A549 treated with CORT108297 at 1 μM for 4 hours (cell line): ENCODE measurements around the gene TSGA10IP. TPM values are rescaled to one million over a fixed set of nuclear protein-coding genes. Genes with fewer than 3 reads are reported as not detected.

Experiments
- total RNA-seq: library from RNA; stranded (reverse); fragments of 200-300 nt; extraction: Qiagen RNA extraction; gene quantifications from 5 replicates; pipeline ENCODE4 v1.2.3, GENCODE V29; 2022

The TSGA10IP gene
- not detected in 5 replicates for total RNA-seq

GRCh38 chr11:65945430-65945911 lies at the start of gene TSGA10IP:
TSS of gene TSGA10IP (plus strand) at chr11:65945480. CDS start at chr11:65945676, 196 bp downstream.

GRCh38 chr11:65900125-65900898 lies 45.0 kb upstream of the TSGA10IP start, which contains the start of gene FOSL1:
TSS of gene FOSL1 (minus strand) at chr11:65900388. CDS start at chr11:65900339, 49 bp downstream.

GRCh38 chr11:65918211-65919140 lies 26.8 kb upstream of the TSGA10IP start, which contains the start of gene C11orf68:
TSS of gene C11orf68 (minus strand) at chr11:65919062. CDS start at chr11:65919031, 31 bp downstream.

GRCh38 chr11:65919141-65919572 lies 26.1 kb upstream of the TSGA10IP start, which contains the start of gene DRAP1:
TSS of gene DRAP1 (plus strand) at chr11:65919426. CDS start at chr11:65919502, 76 bp downstream.

GRCh38 chr11:65961267-65962140 lies 16.2 kb downstream of the TSGA10IP start, which contains the start of gene SART1:
TSS of gene SART1 (plus strand) at chr11:65961734. CDS start at chr11:65961781, 47 bp downstream.

GRCh38 chr11:66001942-66002647 lies 56.8 kb downstream of the TSGA10IP start, which contains the start of the genes BANF1 and EIF1AD:
TSS of gene BANF1 (plus strand) at chr11:66002503. CDS start at chr11:66003251, 748 bp downstream.
TSS of gene EIF1AD (minus strand) at chr11:66002157. CDS start at chr11:66000389, 1,768 bp downstream.

Other genes with a start within 250 kb of the TSGA10IP start
- gene KAT5, start 233.2 kb upstream of the TSGA10IP start, total RNA-seq: 42.0 to 56.6 TPM (median 51.7 TPM) in 5 replicates
- gene RNASEH2C, start 224.7 kb upstream of the TSGA10IP start, total RNA-seq: 29.7 to 54.1 TPM (median 51.4 TPM) in 5 replicates
- 7.6 to 13.5 TPM (median 11.9 TPM) in 5 replicates for gene AP5B1, start 164.5 kb upstream of the TSGA10IP start, total RNA-seq
- 0.02 to 0.09 TPM (median 0.07 TPM) in 3 of 5 replicates, not detected in the others for gene OVOL1, start 158.4 kb upstream of the TSGA10IP start, total RNA-seq
- 0.06 to 0.27 TPM (median 0.08 TPM) in 3 of 5 replicates, not detected in the others for gene SNX32, start 111.5 kb upstream of the TSGA10IP start, total RNA-seq
- gene CFL1, start 87.3 kb upstream of the TSGA10IP start, total RNA-seq: 1,930 to 2,323 TPM (median 2,279 TPM) in 5 replicates
- 25.2 to 36.4 TPM (median 34.5 TPM) in 5 replicates for gene MUS81, start 85.0 kb upstream of the TSGA10IP start, total RNA-seq
- gene EFEMP2, start 72.7 kb upstream of the TSGA10IP start, total RNA-seq: 0.77 to 1.4 TPM (median 1.2 TPM) in 5 replicates
- 0.06 to 0.16 TPM in 2 of 5 replicates, not detected in the others for gene CTSW, start 65.6 kb upstream of the TSGA10IP start, total RNA-seq
- 71.8 to 97.2 TPM (median 89.4 TPM) in 5 replicates for gene FIBP, start 57.0 kb upstream of the TSGA10IP start, total RNA-seq
- 24.4 to 53.2 TPM (median 49.6 TPM) in 5 replicates for gene CCDC85B, start 54.8 kb upstream of the TSGA10IP start, total RNA-seq
- 148 to 236 TPM (median 164 TPM) in 5 replicates for gene FOSL1, start 45.1 kb upstream of the TSGA10IP start, total RNA-seq
- gene C11orf68, start 26.4 kb upstream of the TSGA10IP start, total RNA-seq: 40.6 to 65.5 TPM (median 61.3 TPM) in 5 replicates
- gene DRAP1, start 26.1 kb upstream of the TSGA10IP start, total RNA-seq: 196 to 277 TPM (median 239 TPM) in 5 replicates
- gene SART1, start 16.3 kb downstream of the TSGA10IP start, total RNA-seq: 46.6 to 64.2 TPM (median 61.5 TPM) in 5 replicates
- 37.5 to 48.4 TPM (median 38.6 TPM) in 5 replicates for gene EIF1AD, start 56.7 kb downstream of the TSGA10IP start, total RNA-seq
- 385 to 515 TPM (median 496 TPM) in 5 replicates for gene BANF1, start 57.0 kb downstream of the TSGA10IP start, total RNA-seq
- not detected in 5 replicates for gene CST6, start 66.5 kb downstream of the TSGA10IP start, total RNA-seq
- 1.4 to 1.9 TPM (median 1.8 TPM) in 5 replicates for gene CATSPER1, start 81.0 kb downstream of the TSGA10IP start, total RNA-seq
- gene GAL3ST3, start 103.7 kb downstream of the TSGA10IP start, total RNA-seq: not detected in 5 replicates
- gene SF3B2, start 106.9 kb downstream of the TSGA10IP start, total RNA-seq: 166 to 184 TPM (median 170 TPM) in 5 replicates
- 48.9 to 85.2 TPM (median 76.8 TPM) in 5 replicates for gene PACS1, start 124.8 kb downstream of the TSGA10IP start, total RNA-seq